ENCODE results near the gene SH2D3A.
A peak's percentile ranks its signal among the peaks of the same experiment; 100 is the strongest.

Gene SH2D3A

GRCh38 chr19:6787393-6787792, 20.2 kb upstream of the SH2D3A start (continued):
- no peak for TF ChIP-seq ZSCAN30 (tag by site-specific recombination; IDR thresholded peaks at IDR 0.05)
- no peak for TF ChIP-seq ZNF398 (tag by site-specific recombination; IDR thresholded peaks at IDR 0.05)
- TF ChIP-seq ZNF341 (tag by site-specific recombination; IDR thresholded peaks at IDR 0.05; ENCODE audit: low read depth), result no peak
- TF ChIP-seq EGR2 (tag by site-specific recombination; IDR thresholded peaks at IDR 0.05; ENCODE audit: low read depth), result no peak
- no peak for TF ChIP-seq SP3 (tag by site-specific recombination; IDR thresholded peaks at IDR 0.05)
- TF ChIP-seq ZNF404 (tag by site-specific recombination; IDR thresholded peaks at IDR 0.05), result 0 out of 2 replicates have a peak, but pooled peaks have one; percentile 38
- no peak for TF ChIP-seq KLF16 (tag by site-specific recombination; IDR thresholded peaks at IDR 0.05)
- TF ChIP-seq ZNF266 (tag by site-specific recombination; IDR thresholded peaks at IDR 0.05; ENCODE audit: low read depth), result peak; percentile 47; the same call in 1 of the 2 replicates
- 0 out of 2 replicates have a peak, but pooled peaks have one; percentile 36 for TF ChIP-seq ZNF433 (tag by site-specific recombination; IDR thresholded peaks at IDR 0.05; ENCODE audit: low read depth)
- peak; percentile 70 for TF ChIP-seq ZNF510 (tag by site-specific recombination; IDR thresholded peaks at IDR 0.05; ENCODE audit: insufficient replicate concordance)
- 0 out of 2 replicates have a peak, but pooled peaks have one; percentile 18 for TF ChIP-seq ZBTB21 (tag by site-specific recombination; IDR thresholded peaks at IDR 0.05)
- no peak for TF ChIP-seq ZNF473 (tag by site-specific recombination; IDR thresholded peaks at IDR 0.05)
- peak; percentile 68 for TF ChIP-seq ZNF426 (tag by site-specific recombination; IDR thresholded peaks at IDR 0.05)
- no peak for TF ChIP-seq KLF17 (tag by site-specific recombination; IDR thresholded peaks at IDR 0.05)
- TF ChIP-seq ZNF654 (tag by site-specific recombination; IDR thresholded peaks at IDR 0.05; ENCODE audit: low read depth), result peak; percentile 25; the same call in 1 of the 2 replicates
- no peak for TF ChIP-seq ZFP69B (tag by site-specific recombination; IDR thresholded peaks at IDR 0.05)
- no peak for TF ChIP-seq ZNF350 (tag by site-specific recombination; IDR thresholded peaks at IDR 0.05)
- TF ChIP-seq ZFP37 (tag by site-specific recombination; IDR thresholded peaks at IDR 0.05), result 0 out of 2 replicates have a peak, but pooled peaks have one; percentile 37
- TF ChIP-seq PRDM1 (tag by site-specific recombination; IDR thresholded peaks at IDR 0.05), result no peak
- no peak for TF ChIP-seq ZNF670 (tag by site-specific recombination; IDR thresholded peaks at IDR 0.05; ENCODE audit: low read depth)

GRCh38 chr19:6779206-6779605, 12.0 kb upstream of the SH2D3A start:
- CTCF ChIA-PET, result interaction anchor here (0.6 to 0.8 kb wide), 2 partner anchors 19 to 148 kb away, joined by 3 to 5 read pairs; no protein-coding TSS in a partner anchor
- POLR2A ChIA-PET, result no interaction called here
- Histone ChIP-seq H3K4me1 (ENCODE audit: control insufficient read depth, insufficient read depth, low read length) (no peaks in the 10 kb centered on the region), H3K27ac (ENCODE audit: extremely low read depth, low read depth, low read length) (no peak overlapping the region), H3K9me3 (ENCODE audit: control insufficient read depth, insufficient read depth, low read depth, low read length) (no peaks in the 10 kb centered on the region), H3K4me3 (ENCODE audit: low read depth, low read length) (no peak overlapping the region), H3K36me3 (ENCODE audit: control insufficient read depth in 2 of 2, insufficient read depth in 1 of 2, low read length in 2 of 2) (no peaks in the 10 kb centered on the region)
- TF ChIP-seq SP7 (tag by site-specific recombination; IDR thresholded peaks at IDR 0.05) (0 out of 2 replicates have a peak, but pooled peaks have one; percentile 18), ZFHX2 (tag by site-specific recombination; conservative IDR thresholded peaks at IDR 0.05) (0 out of 2 replicates have a peak, but pooled peaks have one; percentile 7), ZNF175 (tag by site-specific recombination; IDR thresholded peaks at IDR 0.05) (no peak)

- ChIA-PET POLR2A (no interaction called here), CTCF (interaction anchor here (0.8 kb wide), 1 partner anchor 147 kb away, joined by 5 read pairs; no protein-coding TSS in a partner anchor)
- H3K9me3 ChIP-seq (ENCODE audit: control insufficient read depth, insufficient read depth, low read depth, low read length), result no peaks in the 10 kb centered on the region
- H3K27ac ChIP-seq (ENCODE audit: extremely low read depth, low read depth, low read length), result no peak overlapping the region
- H3K4me3 ChIP-seq (ENCODE audit: low read depth, low read length), result no peak overlapping the region
- H3K4me1 ChIP-seq (ENCODE audit: control insufficient read depth, insufficient read depth, low read length), result no peaks in the 10 kb centered on the region
- H3K36me3 ChIP-seq (ENCODE audit: control insufficient read depth in 2 of 2, insufficient read depth in 1 of 2, low read length in 2 of 2), result no peaks in the 10 kb centered on the region
- TF ChIP-seq ZSCAN18 (tag by site-specific recombination; IDR thresholded peaks at IDR 0.05) (no peak), ZNF311 (tag by site-specific recombination; IDR thresholded peaks at IDR 0.05; ENCODE audit: borderline replicate concordance) (no peak), ZNF626 (tag by site-specific recombination; IDR thresholded peaks at IDR 0.05) (no peak), YY1 (tag by site-specific recombination; IDR thresholded peaks at IDR 0.05) (no peak), FEZF1 (tag by site-specific recombination; IDR thresholded peaks at IDR 0.05) (no peak), ZBTB6 (tag by site-specific recombination; IDR thresholded peaks at IDR 0.05) (no peak)
Measured at GRCh38 chr19:6778386-6778785, 11.2 kb upstream of the SH2D3A start.

Data from HEK293 (cell line).